GM12874 (cell line): ENCODE data around the gene KRTAP9-3.
"Not testable (repeated sequence)": the region's sequence is repeated elsewhere in the genome, so short reads cannot be mapped to it uniquely, and the experiment has no call there.

Source experiments
- CTCF ChIP-seq: IDR thresholded peaks from 2 replicates; pipeline ENCODE4 v1.5.1; 2011; ENCODE audit warnings: low read depth, mild to moderate bottlenecking, control low read depth, low read length, moderate library complexity; ENCODE audit not compliant: insufficient read depth

KRTAP9-3 gene

GRCh38 chr17:41230094-41230493 lies 2.2 kb upstream of the KRTAP9-3 start:
- TF ChIP-seq CTCF: no peak

- TF ChIP-seq CTCF: no peak
These were observed 518 bp upstream of the KRTAP9-3 start for GRCh38 chr17:41231731-41232130.

GRCh38 chr17:41237949-41238437 lies 5.7 kb downstream of the KRTAP9-3 start, which contains the start of gene KRTAP9-8:
Gene KRTAP9-8 (plus strand): TSS chr17:41237999. CDS start chr17:41238052, 53 bp downstream.
- not testable (repeated sequence) for TF ChIP-seq CTCF

- not testable (repeated sequence) for TF ChIP-seq CTCF
These were observed 17.5 kb downstream of the KRTAP9-3 start, which contains the start of gene KRTAP9-4 for GRCh38 chr17:41249637-41250240. Gene KRTAP9-4 (plus strand): TSS chr17:41249687. CDS start chr17:41249721, 34 bp downstream.

GRCh38 chr17:41251261-41251660 lies 19.0 kb downstream of the KRTAP9-3 start:
- TF ChIP-seq CTCF: no peak

- TF ChIP-seq CTCF: no peak
These were observed 22.6 kb downstream of the KRTAP9-3 start for GRCh38 chr17:41254861-41255260.

- not testable (repeated sequence) for TF ChIP-seq CTCF
These were observed 23.4 kb downstream of the KRTAP9-3 start, which contains the start of gene KRTAP9-9 for GRCh38 chr17:41255381-41256290. Gene KRTAP9-9 (plus strand): TSS chr17:41255384.
